Measurements from ENCODE around the gene SLC37A3. TPM values are rescaled to one million over a fixed set of nuclear protein-coding genes. Genes with fewer than 3 reads are reported as not detected.
"Not testable (repeated sequence)": the region's sequence is repeated elsewhere in the genome, so short reads cannot be mapped to it uniquely, and the experiment has no call there.

Gene SLC37A3
- total and polyA plus RNA-seq, 2 donors (not counting 1 experiment from before 2014, with no cell fraction given) = 9.1 to 20.1 TPM

DNA sequence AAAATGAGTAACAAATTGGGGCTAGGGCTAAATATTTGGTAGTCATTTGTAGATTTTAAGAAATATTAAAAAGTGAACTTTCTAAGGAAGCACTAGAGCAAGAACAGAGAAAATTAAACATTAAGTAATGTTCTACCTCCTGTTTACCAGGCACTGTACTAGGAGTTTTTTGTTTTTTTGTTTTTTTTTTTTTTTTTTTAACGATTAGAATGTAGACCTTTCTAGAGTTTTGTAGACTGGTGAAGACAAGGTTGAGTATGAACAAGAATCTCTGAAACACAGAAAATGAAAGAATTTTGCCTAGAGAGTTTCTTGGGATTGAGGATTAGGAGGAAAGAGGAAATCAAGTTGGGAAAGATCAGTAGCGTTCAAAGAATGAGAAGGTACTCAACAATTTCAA is 73.6 kb downstream of the SLC37A3 start:
- H3K4me1 ChIP-seq (ENCODE audit: control insufficient read depth in 2 of 2, insufficient read depth in 2 of 2, low read length in 2 of 2) = peaks cover 5% of the 10 kb centered on the region in 2 donors
- no peaks in the 10 kb centered on the region for H3K9me3 Mint-ChIP-seq (ENCODE audit: insufficient read depth)
- H3K4me3 Mint-ChIP-seq = no peak overlapping the region
- no peaks in the 10 kb centered on the region for H3K27me3 Mint-ChIP-seq
- TF ChIP-seq, protein P1, sequence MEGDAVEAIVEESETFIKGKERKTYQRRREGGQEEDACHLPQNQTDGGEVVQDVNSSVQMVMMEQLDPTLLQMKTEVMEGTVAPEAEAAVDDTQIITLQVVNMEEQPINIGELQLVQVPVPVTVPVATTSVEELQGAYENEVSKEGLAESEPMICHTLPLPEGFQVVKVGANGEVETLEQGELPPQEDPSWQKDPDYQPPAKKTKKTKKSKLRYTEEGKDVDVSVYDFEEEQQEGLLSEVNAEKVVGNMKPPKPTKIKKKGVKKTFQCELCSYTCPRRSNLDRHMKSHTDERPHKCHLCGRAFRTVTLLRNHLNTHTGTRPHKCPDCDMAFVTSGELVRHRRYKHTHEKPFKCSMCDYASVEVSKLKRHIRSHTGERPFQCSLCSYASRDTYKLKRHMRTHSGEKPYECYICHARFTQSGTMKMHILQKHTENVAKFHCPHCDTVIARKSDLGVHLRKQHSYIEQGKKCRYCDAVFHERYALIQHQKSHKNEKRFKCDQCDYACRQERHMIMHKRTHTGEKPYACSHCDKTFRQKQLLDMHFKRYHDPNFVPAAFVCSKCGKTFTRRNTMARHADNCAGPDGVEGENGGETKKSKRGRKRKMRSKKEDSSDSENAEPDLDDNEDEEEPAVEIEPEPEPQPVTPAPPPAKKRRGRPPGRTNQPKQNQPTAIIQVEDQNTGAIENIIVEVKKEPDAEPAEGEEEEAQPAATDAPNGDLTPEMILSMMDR (IDR thresholded peaks at IDR 0.05) = no peak
- no peak for TF ChIP-seq EZH2 (IDR thresholded peaks at IDR 0.05; ENCODE audit: borderline replicate concordance, insufficient read depth, low read depth, low read length, poor library complexity, severe bottlenecking)
- no peaks in the 10 kb centered on the region for H4K20me1 ChIP-seq (ENCODE audit: control insufficient read depth, insufficient read depth, low read length, poor library complexity, severe bottlenecking)
- 100% methylated on average over 1 of the region's 2 CpGs for WGBS (ENCODE audit: insufficient coverage)
- no peak overlapping the region for H3K4me3 ChIP-seq (ENCODE audit: control extremely low read depth in 1 of 5, extremely low read depth in 1 of 5, insufficient read depth in 1 of 5, low read depth in 2 of 5, low read length in 4 of 5)
- intact Hi-C loops (cut with micrococcal nuclease) = no loop called here
- H3K4me1 Mint-ChIP-seq = no peaks in the 10 kb centered on the region
- ChIA-PET CTCF (interaction anchor here (0.9 to 1.5 kb wide), 2 partner anchors 149 to 679 kb away, joined by 4 to 9 read pairs; no protein-coding TSS in a partner anchor), POLR2A (no interaction called here)
- no peak for ATAC-seq (ENCODE audit: low read depth)
- no peaks in the 10 kb centered on the region for H3K9me3 ChIP-seq (ENCODE audit: control extremely low read depth in 1 of 3, control insufficient read depth in 2 of 3, insufficient read depth in 1 of 3, low read length in 2 of 3)
- H3K27ac Mint-ChIP-seq = no peak overlapping the region
- H3K36me3 ChIP-seq (replicated peaks in 1 of 2; ENCODE audit: control extremely low read depth in 1 of 2, control insufficient read depth in 1 of 2, extremely low read depth in 1 of 2, insufficient read depth in 2 of 2, low read length in 1 of 2) = no peaks in the 10 kb centered on the region
- H3K27me3 ChIP-seq (replicated peaks in 1 of 4; ENCODE audit: control extremely low read depth in 1 of 4, control insufficient read depth in 3 of 4, insufficient read depth in 4 of 4, low read length in 3 of 4) = no peaks in the 10 kb centered on the region
- no peak overlapping the region for H3K9ac ChIP-seq (ENCODE audit: low read length)
- H3K4me2 ChIP-seq (replicated peaks; ENCODE audit: low read depth, low read length, poor library complexity, severe bottlenecking) = no peak overlapping the region
- H3K79me2 ChIP-seq (ENCODE audit: control insufficient read depth, insufficient read depth, low read length) = no peaks in the 10 kb centered on the region
- H2AFZ ChIP-seq (ENCODE audit: insufficient read depth, low read depth, low read length, poor library complexity, severe bottlenecking) = no peak overlapping the region
- DNase-seq = no peak
- H3K27ac ChIP-seq (ENCODE audit: low read length in 2 of 2) = no peak overlapping the region

DNA sequence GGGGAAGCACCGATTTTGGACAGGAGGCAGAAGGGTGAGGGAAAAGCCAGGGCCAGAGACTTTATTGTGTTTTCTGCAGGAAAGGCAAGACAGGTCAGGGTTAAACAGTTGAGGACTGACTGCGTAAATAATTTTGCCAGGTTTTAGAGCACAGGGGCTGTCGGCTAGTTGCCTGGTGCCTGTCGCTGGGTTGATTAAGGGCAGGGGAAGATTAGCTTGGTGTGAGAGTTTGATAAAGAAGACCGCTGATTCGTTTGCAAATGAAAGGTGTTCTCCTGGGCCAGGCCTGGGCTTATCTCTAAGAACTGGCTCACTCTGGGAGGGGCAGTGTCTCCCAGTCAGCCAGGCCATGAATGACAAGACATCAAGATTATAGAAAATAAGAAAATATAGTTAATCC is 75.6 kb downstream of the SLC37A3 start:
- ATAC-seq (ENCODE audit: low read depth) = no peak
- H3K4me3 ChIP-seq (ENCODE audit: control extremely low read depth in 1 of 5, extremely low read depth in 1 of 5, insufficient read depth in 1 of 5, low read depth in 2 of 5, low read length in 4 of 5) = no peak overlapping the region
- H3K27ac ChIP-seq (ENCODE audit: low read length in 2 of 2) = no peak overlapping the region
- no peaks in the 10 kb centered on the region for H3K79me2 ChIP-seq (ENCODE audit: control insufficient read depth, insufficient read depth, low read length)
- H3K27me3 ChIP-seq (replicated peaks in 1 of 4; ENCODE audit: control extremely low read depth in 1 of 4, control insufficient read depth in 3 of 4, insufficient read depth in 4 of 4, low read length in 3 of 4) = no peaks in the 10 kb centered on the region
- no peak overlapping the region for H3K9ac ChIP-seq (ENCODE audit: low read length)
- Mint-ChIP-seq H3K4me3 (no peak overlapping the region), H3K27ac (no peak overlapping the region), H3K4me1 (no peaks in the 10 kb centered on the region), H3K9me3 (ENCODE audit: insufficient read depth) (no peaks in the 10 kb centered on the region), H3K27me3 (peaks cover 10% of the 10 kb centered on the region)
- no peaks in the 10 kb centered on the region for H3K9me3 ChIP-seq (ENCODE audit: control extremely low read depth in 1 of 3, control insufficient read depth in 2 of 3, insufficient read depth in 1 of 3, low read length in 2 of 3)
- H4K20me1 ChIP-seq (ENCODE audit: control insufficient read depth, insufficient read depth, low read length, poor library complexity, severe bottlenecking) = no peaks in the 10 kb centered on the region
- CTCF ChIA-PET = no interaction called here
- no peak overlapping the region for H2AFZ ChIP-seq (ENCODE audit: insufficient read depth, low read depth, low read length, poor library complexity, severe bottlenecking)
- DNase-seq = no peak
- POLR2A ChIA-PET = no interaction called here
- H3K36me3 ChIP-seq (replicated peaks in 1 of 2; ENCODE audit: control extremely low read depth in 1 of 2, control insufficient read depth in 1 of 2, extremely low read depth in 1 of 2, insufficient read depth in 2 of 2, low read length in 1 of 2) = no peaks in the 10 kb centered on the region
- TF ChIP-seq, protein P1 (IDR thresholded peaks at IDR 0.05) = no peak
- no peak for TF ChIP-seq EZH2 (IDR thresholded peaks at IDR 0.05; ENCODE audit: borderline replicate concordance, insufficient read depth, low read depth, low read length, poor library complexity, severe bottlenecking)
- intact Hi-C loops (cut with micrococcal nuclease) = no loop called here
- H3K4me1 ChIP-seq (ENCODE audit: control insufficient read depth in 2 of 2, insufficient read depth in 2 of 2, low read length in 2 of 2) = peaks cover 5% of the 10 kb centered on the region in 2 donors
- no peak overlapping the region for H3K4me2 ChIP-seq (replicated peaks; ENCODE audit: low read depth, low read length, poor library complexity, severe bottlenecking)
- 87% methylated on average over 5 of the region's 6 CpGs for WGBS (ENCODE audit: insufficient coverage)

DNA sequence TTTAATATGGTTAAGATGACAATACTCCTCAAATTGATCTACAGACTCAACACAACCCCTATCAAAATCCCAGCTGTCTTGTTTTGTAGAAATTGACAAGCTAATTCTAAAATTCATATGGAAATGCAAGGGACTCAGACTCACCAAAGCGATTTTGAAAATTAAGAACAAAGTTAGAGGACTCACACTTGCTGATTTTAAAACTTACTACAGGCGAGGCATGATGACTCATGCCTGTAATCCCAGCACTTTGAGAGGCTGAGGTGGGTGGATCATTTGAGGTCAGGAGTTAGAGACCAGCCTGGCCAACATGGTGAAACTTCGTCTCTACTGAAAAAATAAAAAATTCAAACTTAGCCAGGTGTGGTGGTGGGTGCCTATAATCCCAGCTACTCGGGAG is 78.3 kb downstream of the SLC37A3 start:
- H3K27ac Mint-ChIP-seq; H3K4me3 ChIP-seq (ENCODE audit: control extremely low read depth in 1 of 5, extremely low read depth in 1 of 5, insufficient read depth in 1 of 5, low read depth in 2 of 5, low read length in 4 of 5); H3K9ac ChIP-seq (ENCODE audit: low read length); DNase-seq; H3K79me2 ChIP-seq (ENCODE audit: control insufficient read depth, insufficient read depth, low read length); H3K4me3 Mint-ChIP-seq; ATAC-seq (ENCODE audit: low read depth); H3K4me1 ChIP-seq (ENCODE audit: control insufficient read depth in 2 of 2, insufficient read depth in 2 of 2, low read length in 2 of 2); H3K27ac ChIP-seq (ENCODE audit: low read length in 2 of 2); H2AFZ ChIP-seq (ENCODE audit: insufficient read depth, low read depth, low read length, poor library complexity, severe bottlenecking); H3K36me3 ChIP-seq (replicated peaks in 1 of 2; ENCODE audit: control extremely low read depth in 1 of 2, control insufficient read depth in 1 of 2, extremely low read depth in 1 of 2, insufficient read depth in 2 of 2, low read length in 1 of 2); H3K4me1 Mint-ChIP-seq; H3K27me3 ChIP-seq (replicated peaks in 1 of 4; ENCODE audit: control extremely low read depth in 1 of 4, control insufficient read depth in 3 of 4, insufficient read depth in 4 of 4, low read length in 3 of 4); H4K20me1 ChIP-seq (ENCODE audit: control insufficient read depth, insufficient read depth, low read length, poor library complexity, severe bottlenecking); H3K9me3 ChIP-seq (ENCODE audit: control extremely low read depth in 1 of 3, control insufficient read depth in 2 of 3, insufficient read depth in 1 of 3, low read length in 2 of 3); H3K9me3 Mint-ChIP-seq (ENCODE audit: insufficient read depth); H3K4me2 ChIP-seq (replicated peaks; ENCODE audit: low read depth, low read length, poor library complexity, severe bottlenecking); intact Hi-C loops (cut with micrococcal nuclease): not testable (repeated sequence)
- WGBS (ENCODE audit: insufficient coverage) = 100% methylated on average over 1 of the region's 4 CpGs
- CTCF ChIA-PET = interaction anchor here (1.3 kb wide), 1 partner anchor 15 kb away, joined by 4 read pairs; no protein-coding TSS in a partner anchor
- POLR2A ChIA-PET = interaction anchor here (0.7 kb wide), 1 partner anchor 143 kb away, joined by 5 read pairs; no protein-coding TSS in a partner anchor
- H3K27me3 Mint-ChIP-seq = peaks cover 16% of the 10 kb centered on the region

All from B cell (primary cell).